Spleen (tissue), 7 donors: ENCODE measurements around the gene LTN1.

Experiments used
- CTCF ChIP-seq, 11 experiments: fragments of 200-600 bp in 7 of 11; fragments of 450-650 bp in 4 of 11; sonication (generic) in 4 of 11; IDR thresholded peaks in 8 of 11; conservative IDR thresholded peaks in 3 of 11; 1 replicate in 7 of 11; 2 replicates in 4 of 11; pipeline versions ENCODE4 v1.4.0 to v1.8.0; 2016 to 2021; ENCODE audit warnings: antibody characterized with exemption in 11 of 11, inconsistent platforms in 4 of 11, mild to moderate bottlenecking in 1 of 11
- POLR2A ChIP-seq, 3 donors: fragments of 450-650 bp; IDR thresholded peaks; one replicate each; pipeline ENCODE4 v1.5.1; 2017; ENCODE audit warnings: antibody characterized with exemption in 3 of 3, mild to moderate bottlenecking in 1 of 3
- POLR2AphosphoS5 ChIP-seq, 3 donors: sonication (generic); formaldehyde crosslinking; IDR thresholded peaks; one replicate each; pipeline ENCODE4 v1.5.1; 2017; ENCODE audit warnings: antibody characterized with exemption in 3 of 3
- donor health status: DM: no; HTN: no; CAD: no; lungs with moderate emphysema.
- donor health status: DM: no; HTN: no; CAD: no.
- donor health status: DM: no; HTN: no; CAD: no.

DNA sequence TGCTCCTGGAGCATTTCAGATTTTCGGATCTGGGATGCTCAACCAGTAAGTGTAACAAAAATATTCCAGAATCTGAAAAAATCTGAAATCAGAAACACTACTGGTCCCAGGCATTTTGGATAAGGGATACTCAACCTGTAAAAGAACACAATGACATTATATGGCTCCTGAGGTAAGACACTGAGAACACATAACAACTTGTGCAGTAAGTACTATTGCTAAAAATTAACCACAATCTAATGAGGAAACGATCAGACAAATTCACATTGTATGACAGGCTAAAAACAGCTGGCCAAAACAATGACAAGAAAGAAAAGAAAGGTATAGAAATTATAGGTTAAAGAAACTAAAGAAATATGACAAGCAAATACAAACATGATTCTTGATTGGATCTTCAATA lies 54.9 kb downstream of the LTN1 start:
- TF ChIP-seq POLR2A (IDR thresholded peaks at IDR 0.05) (no peak), CTCF (IDR thresholded peaks at IDR 0.05 in 8 of 11, conservative IDR thresholded peaks at IDR 0.05 in 3 of 11) (no peak), POLR2AphosphoS5 (IDR thresholded peaks at IDR 0.05) (no peak)
